NCI-H2081 treated with DMSO at 0.1 percent for 48 hours (cell line): ENCODE results near the gene CFAP100.
A peak's percentile ranks its signal among the peaks of the same experiment; 100 is the strongest.

ENCODE experiments used
- DNase-seq: peaks from one replicate; lab custom pipeline; 2025; lab: John Stamatoyannopoulos, UW

The CFAP100 gene

GRCh38 chr3:126463521-126463920 is 68.8 kb downstream of the CFAP100 start:
- DNase-seq = no peak

- DNase-seq = no peak
Observed at GRCh38 chr3:126464093-126464492, 69.4 kb downstream of the CFAP100 start.

GRCh38 chr3:126464494-126464893 is 69.8 kb downstream of the CFAP100 start:
- no peak for DNase-seq

GRCh38 chr3:126464997-126465396 is 70.3 kb downstream of the CFAP100 start:
- DNase-seq = no peak

GRCh38 chr3:126465928-126466544 is 71.3 kb downstream of the CFAP100 start:
- no peak for DNase-seq

- no peak for DNase-seq
Observed at GRCh38 chr3:126466886-126467610, 72.3 kb downstream of the CFAP100 start.

GRCh38 chr3:126467611-126467955 is 72.9 kb downstream of the CFAP100 start:
- DNase-seq = no peak

- no peak for DNase-seq
Observed at GRCh38 chr3:126468028-126468891, 73.6 kb downstream of the CFAP100 start.

- no peak for DNase-seq
Observed at GRCh38 chr3:126469479-126469878, 74.8 kb downstream of the CFAP100 start.

- no peak for DNase-seq
Observed at GRCh38 chr3:126472277-126473006, 77.7 kb downstream of the CFAP100 start.

GRCh38 chr3:126473292-126474168 is 78.8 kb downstream of the CFAP100 start:
- no peak for DNase-seq

GRCh38 chr3:126474498-126475412 is 80.0 kb downstream of the CFAP100 start:
- no peak for DNase-seq

GRCh38 chr3:126475413-126476114 is 80.9 kb downstream of the CFAP100 start, which contains the start of gene ZXDC:
TSS of gene ZXDC (minus strand) at chr3:126475891. CDS start at chr3:126475865, 26 bp downstream.
- peak; percentile 75 for DNase-seq

GRCh38 chr3:126476166-126477060 is 81.7 kb downstream of the CFAP100 start:
- DNase-seq = peak; percentile 51

- DNase-seq = no peak
Observed at GRCh38 chr3:126477061-126477380, 82.3 kb downstream of the CFAP100 start.

- DNase-seq = no peak
Observed at GRCh38 chr3:126478581-126479310, 84.0 kb downstream of the CFAP100 start.

- no peak for DNase-seq
Observed at GRCh38 chr3:126479642-126480041, 84.9 kb downstream of the CFAP100 start.

GRCh38 chr3:126480206-126480605 is 85.5 kb downstream of the CFAP100 start:
- DNase-seq = no peak
